Ishikawa (cell line): ENCODE data around the gene COL16A1.

Experiments used
- CEBPB ChIP-seq: IDR thresholded peaks from 2 replicates; pipeline ENCODE4 v1.6.1; 2012
- CREB1 ChIP-seq: IDR thresholded peaks from 2 replicates; pipeline ENCODE4 v1.6.1; 2012; ENCODE audit warnings: low read depth
- EGR1 ChIP-seq: IDR thresholded peaks from 2 replicates; pipeline ENCODE4 v1.6.1; 2012
- EP300 ChIP-seq: IDR thresholded peaks from 2 replicates; pipeline ENCODE4 v1.6.1; 2012; ENCODE audit warnings: borderline replicate concordance
- FOXM1 ChIP-seq: IDR thresholded peaks from 2 replicates; pipeline ENCODE4 v1.6.1; 2012; ENCODE audit warnings: low read depth, borderline replicate concordance
- NFIC ChIP-seq: IDR thresholded peaks from 2 replicates; pipeline ENCODE4 v1.6.1; 2012
- RAD21 ChIP-seq: IDR thresholded peaks from 2 replicates; pipeline ENCODE4 v1.6.1; 2012; ENCODE audit warnings: low read depth
- TAF1 ChIP-seq: IDR thresholded peaks from 2 replicates; pipeline ENCODE4 v1.6.1; 2012; ENCODE audit warnings: low read depth, mild to moderate bottlenecking
- TCF12 ChIP-seq: IDR thresholded peaks from 2 replicates; pipeline ENCODE4 v1.6.1; 2012; ENCODE audit warnings: low read depth
- TEAD4 ChIP-seq: IDR thresholded peaks from 2 replicates; pipeline ENCODE4 v1.6.1; 2012
- YY1 ChIP-seq: IDR thresholded peaks from 2 replicates; pipeline ENCODE4 v1.6.1; 2012; ENCODE audit warnings: low read depth
- ZBTB7A ChIP-seq: IDR thresholded peaks from 2 replicates; pipeline ENCODE4 v1.6.1; 2012; ENCODE audit warnings: low read depth
- TF ChIP-seq, protein P1 (sequence below): IDR thresholded peaks from 2 replicates; pipeline ENCODE4 v1.6.1; 2012; ENCODE audit warnings: low read depth, mild to moderate bottlenecking
- TF ChIP-seq, protein P2 (sequence below): IDR thresholded peaks from 2 replicates; pipeline ENCODE4 v1.6.1; 2012
- TF ChIP-seq, protein P3 (sequence below): IDR thresholded peaks from 2 replicates; pipeline ENCODE4 v1.6.1; 2012

COL16A1 gene

DNA sequence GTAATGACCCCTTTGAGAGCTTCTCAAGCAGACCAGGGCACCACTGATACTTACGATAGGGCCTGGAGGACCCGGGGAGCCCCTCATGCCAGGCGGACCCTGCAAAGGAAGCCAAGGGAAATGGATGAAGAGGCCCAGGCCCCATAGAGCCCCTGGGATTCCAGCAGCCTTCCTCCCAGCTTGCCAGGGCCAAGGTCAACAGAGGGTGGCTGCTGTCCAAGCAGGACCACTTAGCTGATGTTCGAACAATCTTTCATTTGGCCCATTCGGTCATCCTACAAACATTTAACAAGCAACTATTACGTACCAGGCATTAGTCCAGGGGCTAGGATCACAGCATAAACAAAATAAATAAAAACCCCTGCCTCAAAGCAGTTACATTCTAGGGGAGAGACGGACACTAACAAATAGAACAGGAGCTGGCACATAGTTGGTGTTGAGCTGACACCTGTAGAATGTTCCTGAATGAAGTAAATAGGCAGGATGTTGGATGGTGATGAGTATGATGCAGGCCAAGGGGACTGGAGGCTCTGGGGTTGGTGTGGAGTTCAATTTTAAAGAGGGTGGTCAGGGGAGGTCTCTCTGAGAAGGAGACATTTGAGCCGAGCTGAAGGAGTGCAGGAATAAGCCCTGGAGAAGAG lies 32.1 kb downstream of the COL16A1 start:
- no peak for TF ChIP-seq TCF12
- TF ChIP-seq CEBPB, result no peak
- no peak for TF ChIP-seq RAD21
- no peak for TF ChIP-seq YY1
- TF ChIP-seq, protein P1, sequence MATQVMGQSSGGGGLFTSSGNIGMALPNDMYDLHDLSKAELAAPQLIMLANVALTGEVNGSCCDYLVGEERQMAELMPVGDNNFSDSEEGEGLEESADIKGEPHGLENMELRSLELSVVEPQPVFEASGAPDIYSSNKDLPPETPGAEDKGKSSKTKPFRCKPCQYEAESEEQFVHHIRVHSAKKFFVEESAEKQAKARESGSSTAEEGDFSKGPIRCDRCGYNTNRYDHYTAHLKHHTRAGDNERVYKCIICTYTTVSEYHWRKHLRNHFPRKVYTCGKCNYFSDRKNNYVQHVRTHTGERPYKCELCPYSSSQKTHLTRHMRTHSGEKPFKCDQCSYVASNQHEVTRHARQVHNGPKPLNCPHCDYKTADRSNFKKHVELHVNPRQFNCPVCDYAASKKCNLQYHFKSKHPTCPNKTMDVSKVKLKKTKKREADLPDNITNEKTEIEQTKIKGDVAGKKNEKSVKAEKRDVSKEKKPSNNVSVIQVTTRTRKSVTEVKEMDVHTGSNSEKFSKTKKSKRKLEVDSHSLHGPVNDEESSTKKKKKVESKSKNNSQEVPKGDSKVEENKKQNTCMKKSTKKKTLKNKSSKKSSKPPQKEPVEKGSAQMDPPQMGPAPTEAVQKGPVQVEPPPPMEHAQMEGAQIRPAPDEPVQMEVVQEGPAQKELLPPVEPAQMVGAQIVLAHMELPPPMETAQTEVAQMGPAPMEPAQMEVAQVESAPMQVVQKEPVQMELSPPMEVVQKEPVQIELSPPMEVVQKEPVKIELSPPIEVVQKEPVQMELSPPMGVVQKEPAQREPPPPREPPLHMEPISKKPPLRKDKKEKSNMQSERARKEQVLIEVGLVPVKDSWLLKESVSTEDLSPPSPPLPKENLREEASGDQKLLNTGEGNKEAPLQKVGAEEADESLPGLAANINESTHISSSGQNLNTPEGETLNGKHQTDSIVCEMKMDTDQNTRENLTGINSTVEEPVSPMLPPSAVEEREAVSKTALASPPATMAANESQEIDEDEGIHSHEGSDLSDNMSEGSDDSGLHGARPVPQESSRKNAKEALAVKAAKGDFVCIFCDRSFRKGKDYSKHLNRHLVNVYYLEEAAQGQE, result no peak
- TF ChIP-seq TEAD4, result no peak

DNA sequence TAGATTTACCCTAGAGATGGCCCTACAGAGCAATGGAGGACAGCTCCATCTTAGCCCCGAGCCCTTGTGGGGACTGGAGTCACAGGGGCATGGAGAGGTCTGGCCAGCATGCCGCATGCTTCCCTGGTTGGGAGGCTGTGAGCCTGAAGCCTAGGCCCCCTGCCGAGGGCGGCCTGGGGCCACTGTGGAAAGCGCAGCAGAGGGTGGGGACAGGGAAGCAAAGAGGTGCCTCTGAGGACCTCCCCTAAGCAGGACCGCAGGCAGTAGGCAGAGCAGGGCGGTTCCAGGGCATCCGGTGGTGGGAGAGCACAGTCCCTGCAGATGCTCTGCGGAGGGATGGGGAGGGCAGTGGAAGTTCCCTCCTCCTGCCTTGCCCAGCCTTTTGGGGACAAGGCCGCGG lies 32.7 kb downstream of the COL16A1 start:
- no peak for TF ChIP-seq NFIC

DNA sequence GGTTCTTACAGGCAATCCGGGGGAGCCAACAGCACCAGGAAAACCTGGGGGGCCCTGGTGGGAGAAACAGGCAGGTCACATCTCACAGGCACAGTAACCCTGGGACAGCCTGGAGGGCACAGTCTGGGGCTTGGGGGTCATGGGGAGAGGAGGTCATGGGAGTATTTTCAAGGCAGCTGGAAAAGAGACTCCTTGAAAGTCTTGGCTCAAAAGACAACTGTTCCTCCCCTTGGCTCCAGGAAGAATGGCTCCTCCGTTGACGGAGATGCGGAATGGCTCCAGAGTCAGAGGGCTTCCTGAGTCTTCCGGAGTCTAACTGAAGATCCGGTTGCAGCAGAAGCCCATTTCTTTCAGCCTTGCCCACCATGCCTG lies 33.2 kb downstream of the COL16A1 start:
- no peak for TF ChIP-seq EP300
- TF ChIP-seq CEBPB, result no peak
- TF ChIP-seq, protein P2, sequence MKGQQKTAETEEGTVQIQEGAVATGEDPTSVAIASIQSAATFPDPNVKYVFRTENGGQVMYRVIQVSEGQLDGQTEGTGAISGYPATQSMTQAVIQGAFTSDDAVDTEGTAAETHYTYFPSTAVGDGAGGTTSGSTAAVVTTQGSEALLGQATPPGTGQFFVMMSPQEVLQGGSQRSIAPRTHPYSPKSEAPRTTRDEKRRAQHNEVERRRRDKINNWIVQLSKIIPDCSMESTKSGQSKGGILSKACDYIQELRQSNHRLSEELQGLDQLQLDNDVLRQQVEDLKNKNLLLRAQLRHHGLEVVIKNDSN, result no peak
- TF ChIP-seq ZBTB7A, result no peak
- no peak for TF ChIP-seq CREB1

DNA sequence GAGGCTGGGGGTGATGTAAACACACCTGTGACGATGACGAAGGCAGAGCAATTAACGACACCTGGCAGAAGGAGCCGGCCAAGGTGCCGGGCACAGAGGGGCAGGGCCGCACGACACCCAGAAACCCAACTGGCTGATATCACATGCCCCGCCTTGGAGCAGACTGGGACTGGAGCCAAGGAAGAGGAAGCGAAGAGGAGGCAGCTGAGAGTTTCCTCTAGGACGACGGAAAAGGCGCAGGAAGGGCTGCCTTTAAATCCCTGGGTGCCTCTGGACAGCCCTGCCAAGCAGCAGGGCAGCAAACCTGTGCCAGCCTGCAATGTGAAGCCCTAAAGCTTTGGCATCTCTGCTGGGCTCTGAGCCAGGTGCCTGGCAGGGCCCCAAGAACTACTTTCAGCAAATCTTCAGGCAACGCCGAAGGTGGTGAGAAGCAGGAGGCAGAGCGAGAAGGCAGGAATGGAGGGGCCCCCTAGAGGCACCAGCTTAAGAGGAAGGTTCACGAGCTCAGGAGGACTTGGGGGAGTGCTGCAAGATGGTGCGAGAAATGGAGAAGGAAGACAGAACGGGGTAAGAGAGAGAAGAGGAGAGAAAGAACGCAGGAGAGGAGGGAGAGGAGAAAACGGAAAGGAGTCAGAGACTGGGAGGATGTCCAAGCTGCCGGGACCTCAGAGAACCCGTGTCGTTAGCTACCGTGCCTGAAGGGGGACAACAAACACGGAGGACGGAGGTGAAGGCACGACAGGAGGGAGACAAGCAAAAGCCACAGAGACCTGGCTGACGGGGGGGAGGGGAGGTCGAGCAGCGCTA lies 33.8 kb downstream of the COL16A1 start:
- TF ChIP-seq EP300 (peak; percentile 51; the same call in 1 of the 2 replicates), EGR1 (no peak), TCF12 (peak; percentile 82), CREB1 (0 out of 2 replicates have a peak, but pooled peaks have one; percentile 52), ZBTB7A (peak; percentile 63; the same call in 1 of the 2 replicates)
- TF ChIP-seq, protein P3, sequence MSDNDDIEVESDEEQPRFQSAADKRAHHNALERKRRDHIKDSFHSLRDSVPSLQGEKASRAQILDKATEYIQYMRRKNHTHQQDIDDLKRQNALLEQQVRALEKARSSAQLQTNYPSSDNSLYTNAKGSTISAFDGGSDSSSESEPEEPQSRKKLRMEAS, result peak; percentile 23; the same call in 1 of the 2 replicates
- TF ChIP-seq, protein P1, result no peak
- TF ChIP-seq, protein P2, result peak; percentile 61

DNA sequence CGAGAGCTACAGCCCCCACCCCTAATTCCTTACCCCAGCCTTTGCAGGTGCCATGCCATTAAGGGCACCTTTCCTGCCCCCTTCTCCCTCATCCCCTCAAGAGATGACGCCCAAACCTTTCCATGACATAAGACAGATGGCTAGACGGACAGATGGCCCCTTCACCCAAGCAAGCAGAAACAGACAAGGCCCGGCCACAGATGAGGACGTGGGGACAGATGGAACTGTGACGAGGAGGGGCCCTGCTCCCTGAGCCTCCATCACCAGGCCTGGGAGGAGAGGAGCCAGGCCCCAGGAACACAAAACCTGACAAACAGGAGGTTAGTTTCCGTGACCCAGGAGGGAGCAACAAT lies 34.4 kb downstream of the COL16A1 start:
- TF ChIP-seq EGR1, result no peak
- no peak for TF ChIP-seq YY1
- TF ChIP-seq TCF12, result no peak
- TF ChIP-seq RAD21, result no peak
- TF ChIP-seq, protein P1, result no peak
- TF ChIP-seq, protein P3, result no peak
- no peak for TF ChIP-seq CREB1
- TF ChIP-seq NFIC, result no peak
- no peak for TF ChIP-seq CEBPB
- no peak for TF ChIP-seq EP300
- no peak for TF ChIP-seq TEAD4
- TF ChIP-seq, protein P2, result no peak
- no peak for TF ChIP-seq TAF1
- TF ChIP-seq FOXM1, result no peak
- no peak for TF ChIP-seq ZBTB7A
